Lung (tissue), 12 donors: ENCODE results near the gene PUS10. TPM values are rescaled to one million over a fixed set of nuclear protein-coding genes. Genes with fewer than 3 reads are reported as not detected.

Experiments
- ATAC-seq: fragments of 200-7000 bp; cut with Tn5 transposase; one replicate; pipeline ENCODE4 v1.9.1; 2020; ENCODE audit warnings: moderate number of reproducible peaks; ENCODE audit not compliant: insufficient read depth, low FRiP score
- DNase-seq, 3 donors: peaks; one replicate each; pipeline ENCODE4 v3.0.0-alpha.2; 2013 to 2017
- H3K27ac ChIP-seq, 2 donors: one replicate each; pipeline ENCODE4 v1.5.1; 2013; ENCODE audit warnings: mild to moderate bottlenecking in 2 of 2, moderate library complexity in 2 of 2, control low read depth in 1 of 2, inconsistent platforms in 1 of 2, low read depth in 1 of 2, low read length in 1 of 2
- H3K27me3 ChIP-seq, 3 donors: one replicate each; pipeline ENCODE4 v1.5.1; 2013; ENCODE audit warnings: low read length in 2 of 3; ENCODE audit not compliant: control insufficient read depth in 3 of 3, insufficient read depth in 3 of 3
- H3K36me3 ChIP-seq, 4 donors: one replicate each; pipeline ENCODE4 v1.5.1; 2013; ENCODE audit warnings: low read length in 4 of 4, mild to moderate bottlenecking in 1 of 4, moderate library complexity in 1 of 4; ENCODE audit not compliant: control insufficient read depth in 4 of 4, insufficient read depth in 4 of 4
- H3K4me1 ChIP-seq, 5 donors: one replicate each; pipeline ENCODE4 v1.5.1; 2013; ENCODE audit warnings: low read length in 5 of 5, mild to moderate bottlenecking in 2 of 5, moderate library complexity in 1 of 5; ENCODE audit not compliant: control insufficient read depth in 5 of 5, insufficient read depth in 5 of 5
- H3K4me3 ChIP-seq: one replicate; pipeline ENCODE4 v1.5.1; 2013; ENCODE audit warnings: mild to moderate bottlenecking, control low read depth, moderate library complexity
- H3K9ac ChIP-seq, 2 donors: one replicate each; pipeline ENCODE4 v1.5.1; 2013; ENCODE audit warnings: low read length in 2 of 2, control low read depth in 1 of 2; ENCODE audit not compliant: insufficient read depth in 1 of 2
- H3K9me3 ChIP-seq, 4 donors: one replicate each; pipeline ENCODE4 v1.5.1; 2013; ENCODE audit warnings: low read length in 3 of 4, mild to moderate bottlenecking in 1 of 4, moderate library complexity in 1 of 4; ENCODE audit not compliant: control insufficient read depth in 4 of 4, insufficient read depth in 3 of 4
- CTCF ChIP-seq: IDR thresholded peaks from 2 replicates; pipeline ENCODE4 v1.5.1; 2012; ENCODE audit warnings: mild to moderate bottlenecking; ENCODE audit errors: control extremely low read depth, extremely low read depth
- WGBS, 2 donors: extraction: QIAGEN DNeasy Blood & Tissue Kit; methylation state at CpG; one replicate each; pipeline ENCODE4 v1.1.7; 2013; 5-methylcytosine and 5-hydroxymethylcytosine counted together
- polyA plus RNA-seq, 2 donors: library from polyadenylated mRNA; stranded (reverse); fragments of 200-250 nt; gene quantifications; one replicate each; pipeline ENCODE4 v1.2.1, GENCODE V29; 2013
- total RNA-seq, 2 donors: library from RNA; depleted of rRNA in 1 of 2; stranded (reverse); fragments of >200 nt in 1 of 2; gene quantifications; one replicate each; pipeline ENCODE4 v1.2.1, GENCODE V29; 2014 to 2021
- donor health status: control.
- donor health status: control.
- donor health status: Bipolar disorder and iron deficiency.
- donor health status: healthy.
- donor health status: DM: yes; HTN: yes; CAD: no.

Gene PUS10
- total and polyA plus RNA-seq, 4 donors = 3.4 to 15.8 (median 5.9) TPM

GRCh38 chr2:60972889-60973656, 45.0 kb downstream of the PUS10 start:
- TF ChIP-seq CTCF = no peak
- Histone ChIP-seq H3K36me3 (peaks cover 0 to 5% (median 0%) of the 10 kb centered on the region in 4 donors), H3K27ac (no peak overlapping the region), H3K4me1 (peaks cover 0 to 4% (median 0%) of the 10 kb centered on the region in 5 donors), H3K4me3 (no peak overlapping the region), H3K9me3 (no peaks in the 10 kb centered on the region), H3K9ac (no peak overlapping the region), H3K27me3 (no peaks in the 10 kb centered on the region)
- ATAC-seq (no peak), DNase-seq (no peak)
- WGBS, 2 donors = 97% methylated on average over 32 of the region's 32 CpGs

- no peak for TF ChIP-seq CTCF
- WGBS, 2 donors = 19 to 28% methylated on average over 1 of the region's 1 CpG
Observed at GRCh38 chr2:60966507-60967405, 51.3 kb downstream of the PUS10 start.

GRCh38 chr2:60965499-60965785, 52.6 kb downstream of the PUS10 start:
- TF ChIP-seq CTCF = no peak
- no peak for ATAC-seq
- no peak overlapping the region for H3K4me3 ChIP-seq
- no peaks in the 10 kb centered on the region for H3K4me1 ChIP-seq
- no peaks in the 10 kb centered on the region for H3K36me3 ChIP-seq
- no peak overlapping the region for H3K9ac ChIP-seq
- H3K9me3 ChIP-seq = no peaks in the 10 kb centered on the region
- DNase-seq = peak in 2 of 3 donors; percentile 29 to 57
- no peak overlapping the region for H3K27ac ChIP-seq
- H3K27me3 ChIP-seq = no peaks in the 10 kb centered on the region

More at GRCh38 chr2:60966507-60967405, 51.3 kb downstream of the PUS10 start:
- no peak for DNase-seq
- H3K9ac ChIP-seq = no peak overlapping the region
- no peaks in the 10 kb centered on the region for H3K4me1 ChIP-seq
- H3K27me3 ChIP-seq = no peaks in the 10 kb centered on the region
- H3K9me3 ChIP-seq = no peaks in the 10 kb centered on the region
- no peak overlapping the region for H3K27ac ChIP-seq
- no peak overlapping the region for H3K4me3 ChIP-seq
- no peaks in the 10 kb centered on the region for H3K36me3 ChIP-seq
- ATAC-seq = no peak
